ENCODE results near the gene PRRX2. TPM values are rescaled to one million over a fixed set of nuclear protein-coding genes. Genes with fewer than 3 reads are reported as not detected.

Gene PRRX2
- total RNA-seq, 1 experiment from 2014 or later = not detected

GRCh38 chr9:129677456-129677855 is 12.0 kb downstream of the PRRX2 start:
- DNase-seq (ENCODE audit: low read depth) = no peak

- no peak for DNase-seq (ENCODE audit: low read depth)
These were observed 13.4 kb downstream of the PRRX2 start for GRCh38 chr9:129678844-129679243.

GRCh38 chr9:129679537-129679936 is 14.1 kb downstream of the PRRX2 start:
- no peak for DNase-seq (ENCODE audit: low read depth)

- no peak for DNase-seq (ENCODE audit: low read depth)
These were observed 16.5 kb downstream of the PRRX2 start for GRCh38 chr9:129681924-129682323.

GRCh38 chr9:129682381-129682780 is 16.9 kb downstream of the PRRX2 start:
- DNase-seq (ENCODE audit: low read depth) = no peak

- DNase-seq (ENCODE audit: low read depth) = peak; percentile 51
These were observed 19.9 kb downstream of the PRRX2 start for GRCh38 chr9:129685220-129685932.

GRCh38 chr9:129685933-129686259 is 20.4 kb downstream of the PRRX2 start:
- no peak for DNase-seq (ENCODE audit: low read depth)

GRCh38 chr9:129686736-129687135 is 21.3 kb downstream of the PRRX2 start:
- DNase-seq (ENCODE audit: low read depth) = no peak

GRCh38 chr9:129687391-129687790 is 21.9 kb downstream of the PRRX2 start:
- DNase-seq (ENCODE audit: low read depth) = no peak

- no peak for DNase-seq (ENCODE audit: low read depth)
These were observed 23.0 kb downstream of the PRRX2 start for GRCh38 chr9:129688285-129689043.

GRCh38 chr9:129692534-129692933 is 27.1 kb downstream of the PRRX2 start:
- DNase-seq (ENCODE audit: low read depth) = no peak

- DNase-seq (ENCODE audit: low read depth) = no peak
These were observed 28.3 kb downstream of the PRRX2 start for GRCh38 chr9:129693741-129694140.

- peak; percentile 64 for DNase-seq (ENCODE audit: low read depth)
These were observed 28.8 kb downstream of the PRRX2 start for GRCh38 chr9:129694243-129694646.

GRCh38 chr9:129695870-129696269 is 30.4 kb downstream of the PRRX2 start:
- no peak for DNase-seq (ENCODE audit: low read depth)

GRCh38 chr9:129696944-129697655 is 31.7 kb downstream of the PRRX2 start:
- peak; percentile 55 for DNase-seq (ENCODE audit: low read depth)

GRCh38 chr9:129697656-129698253 is 32.3 kb downstream of the PRRX2 start:
- peak; percentile 24 for DNase-seq (ENCODE audit: low read depth)

GRCh38 chr9:129698254-129698757 is 32.9 kb downstream of the PRRX2 start:
- no peak for DNase-seq (ENCODE audit: low read depth)

GRCh38 chr9:129701054-129701453 is 35.6 kb downstream of the PRRX2 start:
- DNase-seq (ENCODE audit: low read depth) = no peak

- DNase-seq (ENCODE audit: low read depth) = no peak
These were observed 36.1 kb downstream of the PRRX2 start for GRCh38 chr9:129701549-129701948.

GRCh38 chr9:129702589-129703520 is 37.4 kb downstream of the PRRX2 start:
- peak; percentile 87 for DNase-seq (ENCODE audit: low read depth)
